ENCODE measurements around the gene NRXN2.

NRXN2 gene

GRCh38 chr11:64667154-64667745 lies 55.7 kb downstream of the NRXN2 start:
- DNase-seq: no peak

GRCh38 chr11:64665411-64665821 lies 57.6 kb downstream of the NRXN2 start:
- peak in 2 of 3 donors; percentile 28 to 58 for DNase-seq

- DNase-seq: peak; percentile 57 to 92 (median 59)
Measured at GRCh38 chr11:64664236-64664870, 58.6 kb downstream of the NRXN2 start.

GRCh38 chr11:64663656-64664055 lies 59.3 kb downstream of the NRXN2 start:
- no peak for DNase-seq

GRCh38 chr11:64661614-64662013 lies 61.4 kb downstream of the NRXN2 start:
- no peak for DNase-seq

- no peak for DNase-seq
Measured at GRCh38 chr11:64661146-64661545, 61.9 kb downstream of the NRXN2 start.

- DNase-seq: no peak
Measured at GRCh38 chr11:64660706-64661105, 62.3 kb downstream of the NRXN2 start.

- DNase-seq: no peak
Measured at GRCh38 chr11:64660205-64660604, 62.8 kb downstream of the NRXN2 start.

GRCh38 chr11:64659417-64660144 lies 63.4 kb downstream of the NRXN2 start:
- DNase-seq: peak; percentile 61 to 81 (median 67)

GRCh38 chr11:64658265-64658664 lies 64.7 kb downstream of the NRXN2 start:
- no peak for DNase-seq

- no peak for DNase-seq
Measured at GRCh38 chr11:64656862-64657261, 66.1 kb downstream of the NRXN2 start.

- DNase-seq: peak; percentile 83 to 87 (median 85)
Measured at GRCh38 chr11:64655941-64656601, 66.9 kb downstream of the NRXN2 start.

GRCh38 chr11:64654958-64655541 lies 67.9 kb downstream of the NRXN2 start:
- peak; percentile 66 to 74 (median 68) for DNase-seq

- DNase-seq: no peak
Measured at GRCh38 chr11:64654439-64654838, 68.6 kb downstream of the NRXN2 start.

GRCh38 chr11:64653388-64653973 lies 69.5 kb downstream of the NRXN2 start:
- no peak for DNase-seq

- DNase-seq: peak; percentile 73 to 85 (median 80)
Measured at GRCh38 chr11:64652586-64653387, 70.2 kb downstream of the NRXN2 start.

- DNase-seq: peak; percentile 56 to 66 (median 66)
Measured at GRCh38 chr11:64650923-64651523, 72.0 kb downstream of the NRXN2 start.

GRCh38 chr11:64649291-64649697 lies 73.7 kb downstream of the NRXN2 start:
- peak; percentile 50 to 54 (median 53) for DNase-seq

- DNase-seq: no peak
Measured at GRCh38 chr11:64648551-64648950, 74.4 kb downstream of the NRXN2 start.

- DNase-seq: no peak
Measured at GRCh38 chr11:64647019-64647779, 75.8 kb downstream of the NRXN2 start.

Measured in suppressor macrophage treated with lipopolysaccharide for 1 hour (primary cell).